ENCODE measurements around the gene CPM. TPM values are rescaled to one million over a fixed set of nuclear protein-coding genes. Genes with fewer than 3 reads are reported as not detected.

CPM gene
- total and polyA plus RNA-seq, 2 of the 4 experiments (the other 2 are of a cell fraction): 2.0 to 8.8 TPM

GRCh38 chr12:68945255-68945654, 12.3 kb upstream of the CPM start:
- H3K56ac ChIP-seq (ENCODE audit: extremely low read depth, insufficient read depth, low read length): no peak overlapping the region
- POLR2A ChIA-PET (ENCODE audit: unreplicated experiment): no interaction called here
- TF ChIP-seq SMC3 (IDR thresholded peaks at IDR 0.05; ENCODE audit: low read depth, low read length) (no peak), MAZ (IDR thresholded peaks at IDR 0.05; ENCODE audit: borderline replicate concordance, low read depth, low read length) (no peak), MAFK (IDR thresholded peaks at IDR 0.05; ENCODE audit: low read depth, low read length) (no peak), CEBPB (IDR thresholded peaks at IDR 0.05; ENCODE audit: low read depth, low read length) (no peak), CHD1 (IDR thresholded peaks at IDR 0.05; ENCODE audit: low read depth, low read length) (no peak), BHLHE40 (IDR thresholded peaks at IDR 0.05; ENCODE audit: low read depth, low read length) (no peak), CTCF (conservative IDR thresholded peaks at IDR 0.05; ENCODE audit: low read depth, low read length) (no peak), USF2 (IDR thresholded peaks at IDR 0.05; ENCODE audit: low read depth, low read length) (no peak), RAD21 (IDR thresholded peaks at IDR 0.05; ENCODE audit: low read length) (no peak), NFE2L2 (IDR thresholded peaks at IDR 0.05; ENCODE audit: low read depth, low read length) (no peak), POLR2A (IDR thresholded peaks at IDR 0.05; ENCODE audit: low read depth, low read length) (no peak), RCOR1 (IDR thresholded peaks at IDR 0.05; ENCODE audit: insufficient replicate concordance, low read length) (no peak), ELK1 (IDR thresholded peaks at IDR 0.05; ENCODE audit: borderline replicate concordance, low read depth, low read length) (no peak), FOS (IDR thresholded peaks at IDR 0.05; ENCODE audit: low read depth, low read length) (no peak), MXI1 (IDR thresholded peaks at IDR 0.05; ENCODE audit: borderline replicate concordance, low read depth, low read length) (no peak), RFX5 (IDR thresholded peaks at IDR 0.05; ENCODE audit: low read depth, low read length) (no peak)
- H2AK9ac ChIP-seq (replicated peaks; ENCODE audit: low read depth, low read length, poor library complexity): no peak overlapping the region
- H3K4me3 ChIP-seq (ENCODE audit: insufficient read depth, low read depth, low read length): no peak overlapping the region
- no peak overlapping the region for H2BK20ac ChIP-seq (ENCODE audit: low read depth, low read length)
- CTCF ChIA-PET: no interaction called here
- no peaks in the 10 kb centered on the region for H3K9me1 ChIP-seq (ENCODE audit: insufficient read depth, low read length)
- no peak overlapping the region for H4K91ac ChIP-seq (ENCODE audit: insufficient read depth, low read depth, low read length)
- no peak overlapping the region for H2BK5ac ChIP-seq (ENCODE audit: low read depth, low read length, poor library complexity, severe bottlenecking)
- no peak for DNase-seq
- H3K36me3 ChIP-seq (ENCODE audit: control insufficient read depth, insufficient read depth, low read length): no peaks in the 10 kb centered on the region
- H4K20me1 ChIP-seq (ENCODE audit: insufficient read depth, low read length): no peaks in the 10 kb centered on the region
- H3K14ac ChIP-seq (replicated peaks; ENCODE audit: low read depth, low read length): no peak overlapping the region
- H3K9ac ChIP-seq (ENCODE audit: low read depth, low read length): no peak overlapping the region
- H4K8ac ChIP-seq (ENCODE audit: low read depth in 2 of 2, low read length in 2 of 2): no peak overlapping the region
- H2BK15ac ChIP-seq (ENCODE audit: low read depth, low read length): no peak overlapping the region
- ATAC-seq (ENCODE audit: low read depth): no peak
- dilution Hi-C loops (cut with HindIII; ENCODE audit: low sequenced_read_pairs, unreplicated experiment) (no loop called here), in situ Hi-C loops (cut with MboI; ENCODE audit: low sequenced_read_pairs) (no loop called here), intact Hi-C loops (cut with micrococcal nuclease) (no loop called here)
- H3K27ac ChIP-seq (ENCODE audit: insufficient read depth, low read length): no peak overlapping the region
- no peak overlapping the region for H2BK120ac ChIP-seq (ENCODE audit: low read depth, low read length)
- no peak overlapping the region for H4K5ac ChIP-seq (ENCODE audit: low read depth, low read length)
- no peaks in the 10 kb centered on the region for H3K4me1 ChIP-seq (ENCODE audit: control insufficient read depth, insufficient read depth, low read length)
- H3K79me1 ChIP-seq (ENCODE audit: low read depth in 1 of 2, low read length in 2 of 2): no peaks in the 10 kb centered on the region
- no peaks in the 10 kb centered on the region; the same call in 1 of the 2 replicates for H3K27me3 ChIP-seq (ENCODE audit: control insufficient read depth, insufficient read depth, low read length)
- no TSS peak for BruUV-seq (replicated peaks)
- no peak overlapping the region for H3K23ac ChIP-seq (ENCODE audit: low read depth, low read length)
- no peak overlapping the region for H3K4ac ChIP-seq (ENCODE audit: low read depth, low read length)
- H3K4me2 ChIP-seq (ENCODE audit: low read depth, low read length): no peak overlapping the region
- H3K9me3 ChIP-seq (ENCODE audit: control insufficient read depth, insufficient read depth, low read length): no peaks in the 10 kb centered on the region
- no peak overlapping the region for H2AFZ ChIP-seq (replicated peaks; ENCODE audit: low read length, poor library complexity)
- H3K18ac ChIP-seq (ENCODE audit: low read depth, low read length): no peak overlapping the region
- WGBS, 2 experiments (ENCODE audit: extremely low coverage in 2 of 2, insufficient read length in 1 of 2): no CpG with 5 or more reads among the region's 2 CpGs
- no peak overlapping the region for H2AK5ac ChIP-seq (ENCODE audit: low read depth, low read length)
